ENCODE results near the gene COASY.

DNA sequence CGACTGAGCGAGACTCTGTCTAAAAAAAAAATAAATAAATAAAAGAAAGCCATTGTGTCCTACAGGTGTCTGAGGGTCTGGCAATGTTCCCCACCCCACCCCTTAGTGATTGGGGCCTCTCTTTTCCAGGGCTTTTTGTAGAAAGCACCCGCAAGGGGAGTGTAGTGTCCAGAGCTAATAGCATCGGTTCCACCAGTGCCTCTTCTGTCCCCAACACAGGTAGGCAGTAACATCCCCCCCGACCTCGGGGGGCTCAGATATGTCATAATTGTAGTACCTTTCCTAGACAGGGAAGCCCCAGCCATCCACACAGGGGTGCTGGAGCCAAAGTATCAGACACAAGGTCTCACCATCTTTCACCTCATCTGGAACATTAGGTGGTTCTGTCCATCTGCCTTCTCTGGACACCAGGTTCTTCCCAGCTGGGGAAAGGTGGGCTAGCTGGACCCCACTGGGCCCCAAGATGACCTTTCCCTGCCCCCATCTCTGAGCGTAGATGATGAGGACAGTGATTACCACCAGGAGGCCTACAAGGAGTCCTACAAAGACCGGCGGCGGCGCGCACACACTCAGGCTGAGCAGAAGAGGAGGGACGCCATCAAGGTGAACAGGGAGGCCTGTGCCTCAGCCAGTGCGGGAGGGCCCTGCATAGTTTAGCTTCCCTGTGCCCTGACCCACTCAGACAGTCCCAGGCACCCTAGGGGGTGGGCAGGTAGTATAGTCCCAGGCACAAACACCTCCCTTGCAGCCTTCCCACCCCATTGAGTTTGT is 6.6 kb downstream of the COASY start:
- TF ChIP-seq, protein P1, sequence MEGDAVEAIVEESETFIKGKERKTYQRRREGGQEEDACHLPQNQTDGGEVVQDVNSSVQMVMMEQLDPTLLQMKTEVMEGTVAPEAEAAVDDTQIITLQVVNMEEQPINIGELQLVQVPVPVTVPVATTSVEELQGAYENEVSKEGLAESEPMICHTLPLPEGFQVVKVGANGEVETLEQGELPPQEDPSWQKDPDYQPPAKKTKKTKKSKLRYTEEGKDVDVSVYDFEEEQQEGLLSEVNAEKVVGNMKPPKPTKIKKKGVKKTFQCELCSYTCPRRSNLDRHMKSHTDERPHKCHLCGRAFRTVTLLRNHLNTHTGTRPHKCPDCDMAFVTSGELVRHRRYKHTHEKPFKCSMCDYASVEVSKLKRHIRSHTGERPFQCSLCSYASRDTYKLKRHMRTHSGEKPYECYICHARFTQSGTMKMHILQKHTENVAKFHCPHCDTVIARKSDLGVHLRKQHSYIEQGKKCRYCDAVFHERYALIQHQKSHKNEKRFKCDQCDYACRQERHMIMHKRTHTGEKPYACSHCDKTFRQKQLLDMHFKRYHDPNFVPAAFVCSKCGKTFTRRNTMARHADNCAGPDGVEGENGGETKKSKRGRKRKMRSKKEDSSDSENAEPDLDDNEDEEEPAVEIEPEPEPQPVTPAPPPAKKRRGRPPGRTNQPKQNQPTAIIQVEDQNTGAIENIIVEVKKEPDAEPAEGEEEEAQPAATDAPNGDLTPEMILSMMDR (conservative IDR thresholded peaks at IDR 0.05; ENCODE audit: low read length) = no peak
- no peak for TF ChIP-seq EZH2phosphoT487 (IDR thresholded peaks at IDR 0.05; ENCODE audit: borderline replicate concordance, low read depth, low read length)
